Measurements from ENCODE around the gene ABI2. TPM values are rescaled to one million over a fixed set of nuclear protein-coding genes. Genes with fewer than 3 reads are reported as not detected.

ABI2 gene
- total and polyA plus RNA-seq, 2 donors from 2014 or later, result 26.7 to 66.6 TPM

- intact Hi-C loops (cut with DNase I), result no loop called here
Measured at GRCh38 chr2:203436496-203436895, 108.3 kb downstream of the ABI2 start.

GRCh38 chr2:203437511-203437910, 109.3 kb downstream of the ABI2 start:
- Histone ChIP-seq H3K9ac (ENCODE audit: low read length in 3 of 3) (no peak overlapping the region), H3K36me3 (ENCODE audit: control insufficient read depth in 2 of 3, insufficient read depth in 3 of 3, low read length in 3 of 3) (peaks cover 5 to 17% (median 15%) of the 10 kb centered on the region in 3 donors), H3K4me3 (ENCODE audit: low read length in 3 of 3) (no peak overlapping the region), H3K27ac (ENCODE audit: low read depth in 2 of 2, low read length in 2 of 2) (no peak overlapping the region), H3K27me3 (ENCODE audit: control insufficient read depth, insufficient read depth, low read length) (no peaks in the 10 kb centered on the region), H3K9me3 (ENCODE audit: control insufficient read depth in 2 of 3, insufficient read depth in 1 of 3, low read length in 3 of 3) (no peaks in the 10 kb centered on the region), H3K4me1 (ENCODE audit: control insufficient read depth in 2 of 3, insufficient read depth in 2 of 3, low read depth in 1 of 3, low read length in 3 of 3) (peaks cover 0 to 7% (median 3%) of the 10 kb centered on the region in 3 donors)
- DNase-seq (no peak), FAIRE-seq (no peak)
- TF ChIP-seq CTCF (IDR thresholded peaks at IDR 0.05; ENCODE audit: borderline replicate concordance, extremely low read depth, insufficient read depth), result no peak
- intact Hi-C loops (cut with DNase I), result no loop called here

More at GRCh38 chr2:203436496-203436895, 108.3 kb downstream of the ABI2 start:
- TF ChIP-seq CTCF (IDR thresholded peaks at IDR 0.05; ENCODE audit: borderline replicate concordance, extremely low read depth, insufficient read depth), result no peak
- Histone ChIP-seq H3K27me3 (ENCODE audit: control insufficient read depth, insufficient read depth, low read length) (no peaks in the 10 kb centered on the region), H3K27ac (ENCODE audit: low read depth in 2 of 2, low read length in 2 of 2) (no peak overlapping the region), H3K9ac (ENCODE audit: low read length in 3 of 3) (no peak overlapping the region), H3K4me3 (ENCODE audit: low read length in 3 of 3) (no peak overlapping the region), H3K4me1 (ENCODE audit: control insufficient read depth in 2 of 3, insufficient read depth in 2 of 3, low read depth in 1 of 3, low read length in 3 of 3) (peaks cover 0 to 7% (median 0%) of the 10 kb centered on the region in 3 donors), H3K9me3 (ENCODE audit: control insufficient read depth in 2 of 3, insufficient read depth in 1 of 3, low read length in 3 of 3) (no peaks in the 10 kb centered on the region), H3K36me3 (ENCODE audit: control insufficient read depth in 2 of 3, insufficient read depth in 3 of 3, low read length in 3 of 3) (peaks cover 5 to 14% (median 13%) of the 10 kb centered on the region in 3 donors)
- FAIRE-seq (no peak), DNase-seq (no peak)

- FAIRE-seq (no peak), DNase-seq (no peak)
- intact Hi-C loops (cut with DNase I), result no loop called here
- TF ChIP-seq CTCF (IDR thresholded peaks at IDR 0.05; ENCODE audit: borderline replicate concordance, extremely low read depth, insufficient read depth), result no peak
- H3K9me3 ChIP-seq (ENCODE audit: control insufficient read depth in 2 of 3, insufficient read depth in 1 of 3, low read length in 3 of 3), result no peaks in the 10 kb centered on the region
- H3K9ac ChIP-seq (ENCODE audit: low read length in 3 of 3), result no peak overlapping the region
- H3K27me3 ChIP-seq (ENCODE audit: control insufficient read depth, insufficient read depth, low read length), result no peaks in the 10 kb centered on the region
- peaks cover 0 to 7% (median 5%) of the 10 kb centered on the region in 3 donors for H3K4me1 ChIP-seq (ENCODE audit: control insufficient read depth in 2 of 3, insufficient read depth in 2 of 3, low read depth in 1 of 3, low read length in 3 of 3)
- no peak overlapping the region for H3K27ac ChIP-seq (ENCODE audit: low read depth in 2 of 2, low read length in 2 of 2)
- H3K36me3 ChIP-seq (ENCODE audit: control insufficient read depth in 2 of 3, insufficient read depth in 3 of 3, low read length in 3 of 3), result peaks cover 5 to 17% (median 15%) of the 10 kb centered on the region in 3 donors
- H3K4me3 ChIP-seq (ENCODE audit: low read length in 3 of 3), result no peak overlapping the region
Measured at GRCh38 chr2:203438528-203438927, 110.3 kb downstream of the ABI2 start.

- no peaks in the 10 kb centered on the region for H3K9me3 ChIP-seq (ENCODE audit: control insufficient read depth in 2 of 3, insufficient read depth in 1 of 3, low read length in 3 of 3)
- intact Hi-C loops (cut with DNase I), result no loop called here
- TF ChIP-seq CTCF (IDR thresholded peaks at IDR 0.05; ENCODE audit: borderline replicate concordance, extremely low read depth, insufficient read depth), result no peak
- no peak overlapping the region for H3K9ac ChIP-seq (ENCODE audit: low read length in 3 of 3)
- peaks cover 5 to 17% (median 17%) of the 10 kb centered on the region in 3 donors for H3K36me3 ChIP-seq (ENCODE audit: control insufficient read depth in 2 of 3, insufficient read depth in 3 of 3, low read length in 3 of 3)
- DNase-seq, result no peak
- H3K27me3 ChIP-seq (ENCODE audit: control insufficient read depth, insufficient read depth, low read length), result no peaks in the 10 kb centered on the region
- H3K4me1 ChIP-seq (ENCODE audit: control insufficient read depth in 2 of 3, insufficient read depth in 2 of 3, low read depth in 1 of 3, low read length in 3 of 3), result peaks cover 0 to 7% (median 5%) of the 10 kb centered on the region in 3 donors
- H3K4me3 ChIP-seq (ENCODE audit: low read length in 3 of 3), result no peak overlapping the region
- no peak for FAIRE-seq
- H3K27ac ChIP-seq (ENCODE audit: low read depth in 2 of 2, low read length in 2 of 2), result no peak overlapping the region
Measured at GRCh38 chr2:203440671-203441070, 112.5 kb downstream of the ABI2 start.

All from kidney (tissue), 14 donors.